Pancreas (tissue), 10 donors: ENCODE measurements around the gene CPAMD8. TPM values are rescaled to one million over a fixed set of nuclear protein-coding genes. Genes with fewer than 3 reads are reported as not detected.
"Not testable (repeated sequence)": the region's sequence is repeated elsewhere in the genome, so short reads cannot be mapped to it uniquely, and the experiment has no call there.

Experiments used
- ATAC-seq, 4 donors: fragments of 200-7000 bp; cut with Tn5 transposase; one replicate each; pipeline versions ENCODE4 v1.8.0 to v1.9.1; 2020; ENCODE audit warnings: mild to moderate bottlenecking in 4 of 4, moderate library complexity in 4 of 4
- DNase-seq, 6 donors: peaks; one replicate each; pipeline ENCODE4 v3.0.0-alpha.2; 2020
- FAIRE-seq: peaks from 2 replicates; lab custom pipeline; 2012; peaks lifted over from hg19 to GRCh38; lab: Jason Lieb, UNC
- H3K27ac ChIP-seq, 4 donors: fragments of 200-600 bp; sonication (generic); 1 replicate in 3 of 4; 2 replicates in 1 of 4; pipeline versions ENCODE4 v1.5.0 to v1.8.0; 2020
- H3K27me3 ChIP-seq, 4 donors: fragments of 200-600 bp; one replicate each; pipeline ENCODE4 v1.8.0; 2021
- H3K36me3 ChIP-seq, 3 donors: fragments of 200-600 bp; sonication (generic) in 1 of 3; one replicate each; pipeline versions ENCODE4 v1.5.0 to v1.8.0; 2020 to 2021
- H3K4me1 ChIP-seq, 3 donors: fragments of 200-600 bp; one replicate each; pipeline ENCODE4 v1.8.0; 2021
- H3K4me3 ChIP-seq, 4 donors: fragments of 200-600 bp; sonication (generic) in 2 of 4; one replicate each; pipeline versions ENCODE4 v1.5.0 to v1.8.0; 2020 to 2021
- H3K9me3 ChIP-seq, 4 donors: fragments of 200-600 bp; one replicate each; pipeline ENCODE4 v1.8.0; 2021
- CTCF ChIP-seq, 4 donors: fragments of 200-600 bp; sonication (generic) in 3 of 4; IDR thresholded peaks; one replicate each; pipeline versions ENCODE4 v1.5.0 to v1.8.0; 2021; ENCODE audit warnings: antibody characterized with exemption in 4 of 4
- WGBS, 2 donors: extraction: QIAGEN DNeasy Blood & Tissue Kit; methylation state at CpG; one replicate each; pipeline ENCODE4 v1.1.7; 2013; 5-methylcytosine and 5-hydroxymethylcytosine counted together
- intact Hi-C, 3 donors: fragments of 100-400 bp; cut with DNase I; formaldehyde crosslinking; loops; one replicate each; pipeline versions ENCODE4 v1.11.1 to v1.14.2; 2022
- polyA plus RNA-seq, 2 donors: library from polyadenylated mRNA; stranded (reverse); fragments of 200-250 nt; gene quantifications; one replicate each; pipeline ENCODE4 v1.2.3, GENCODE V29; 2013
- total RNA-seq, 6 donors: library from RNA; stranded (reverse); fragmentation: NEBNext Ultra II Directional in 4 of 6; extraction: Animal tissue kit (Norgen Biotek cat#: 25700) in 4 of 6; gene quantifications; one replicate each; pipeline versions ENCODE4 v1.2.1 to v1.2.4, GENCODE V29; 2021 to 2023
- donor health status: healthy with polysubstance abuse.
- donor health status: DM: no; HTN: no; CAD: no; lungs with moderate emphysema.
- donor health status: DM: no; HTN: no; CAD: no.
- donor health status: control.
- donor health status: control.
- donor health status: Bipolar disorder and iron deficiency.
- donor health status: DM: yes; HTN: yes; CAD: no.
- donor health status: DM: no; HTN: no; CAD: no.
- donor health status: DM: no; HTN: no; CAD: no.
- donor health status: DM: yes; HTN: yes; CAD: no.

CPAMD8 gene
- total and polyA plus RNA-seq, 8 donors: 0.60 to 5.2 (median 1.2) TPM

- intact Hi-C loops: no loop called here
Observed at GRCh38 chr19:16942583-16942982, 84.0 kb downstream of the CPAMD8 start.

GRCh38 chr19:16940626-16941025, 86.0 kb downstream of the CPAMD8 start:
- FAIRE-seq (no peak), DNase-seq (peak in 1 of 6 donors; percentile 4), ATAC-seq (no peak)
- Histone ChIP-seq H3K36me3 (no peaks in the 10 kb centered on the region), H3K9me3 (no peaks in the 10 kb centered on the region), H3K27ac (no peak overlapping the region), H3K4me1 (no peaks in the 10 kb centered on the region), H3K4me3 (no peak overlapping the region), H3K27me3 (no peaks in the 10 kb centered on the region)
- no peak for TF ChIP-seq CTCF (IDR thresholded peaks at IDR 0.05)
- intact Hi-C loops: no loop called here
- WGBS, 2 donors: 75 to 91% methylated on average over 9 of the region's 9 CpGs

More at GRCh38 chr19:16942583-16942982, 84.0 kb downstream of the CPAMD8 start:
- Histone ChIP-seq H3K36me3 (no peaks in the 10 kb centered on the region), H3K27me3 (no peaks in the 10 kb centered on the region), H3K9me3 (no peaks in the 10 kb centered on the region), H3K27ac (no peak overlapping the region), H3K4me1 (no peaks in the 10 kb centered on the region), H3K4me3 (no peak overlapping the region)
- ATAC-seq: no peak
- no peak for FAIRE-seq
- WGBS, 2 donors: 58 to 72% methylated on average over 6 of the region's 6 CpGs
- peak in 1 of 6 donors; percentile 21 for DNase-seq
- no peak for TF ChIP-seq CTCF (IDR thresholded peaks at IDR 0.05)

GRCh38 chr19:16940063-16940462, 86.5 kb downstream of the CPAMD8 start:
- ATAC-seq, H3K27me3 ChIP-seq, FAIRE-seq, H3K36me3 ChIP-seq, H3K9me3 ChIP-seq, intact Hi-C loops, H3K4me1 ChIP-seq, H3K4me3 ChIP-seq, H3K27ac ChIP-seq: not testable (repeated sequence)
- DNase-seq: peak in 1 of 6 donors; percentile 16
- 90 to 97% methylated on average over 7 of the region's 7 CpGs for WGBS, 2 donors

- WGBS, 2 donors: 63 to 81% methylated on average over 11 of the region's 11 CpGs
- no peak for TF ChIP-seq CTCF (IDR thresholded peaks at IDR 0.05)
- FAIRE-seq (no peak), DNase-seq (peak in 1 of 6 donors; percentile 16), ATAC-seq (no peak)
- no peak overlapping the region for H3K27ac ChIP-seq
- no peaks in the 10 kb centered on the region for H3K27me3 ChIP-seq
- intact Hi-C loops: no loop called here
- H3K9me3 ChIP-seq: no peaks in the 10 kb centered on the region
- H3K4me1 ChIP-seq: no peaks in the 10 kb centered on the region
- H3K36me3 ChIP-seq: no peaks in the 10 kb centered on the region
- no peak overlapping the region for H3K4me3 ChIP-seq
Observed at GRCh38 chr19:16938211-16938610, 88.4 kb downstream of the CPAMD8 start.

GRCh38 chr19:16937796-16938195, 88.8 kb downstream of the CPAMD8 start:
- H3K36me3 ChIP-seq, H3K27me3 ChIP-seq, H3K9me3 ChIP-seq, ATAC-seq, H3K27ac ChIP-seq, H3K4me3 ChIP-seq, intact Hi-C loops, DNase-seq, FAIRE-seq, H3K4me1 ChIP-seq: not testable (repeated sequence)
- WGBS, 2 donors: 81 to 84% methylated on average over 12 of the region's 12 CpGs

- Histone ChIP-seq H3K9me3 (no peaks in the 10 kb centered on the region), H3K36me3 (no peaks in the 10 kb centered on the region), H3K27me3 (no peaks in the 10 kb centered on the region), H3K27ac (no peak overlapping the region), H3K4me3 (no peak overlapping the region), H3K4me1 (no peaks in the 10 kb centered on the region)
- intact Hi-C loops: no loop called here
- WGBS, 2 donors: 35 to 59% methylated on average over 2 of the region's 2 CpGs
- FAIRE-seq: no peak
- no peak for TF ChIP-seq CTCF (IDR thresholded peaks at IDR 0.05)
- no peak for ATAC-seq
- peak in 1 of 6 donors; percentile 7 for DNase-seq
Observed at GRCh38 chr19:16936901-16937300, 89.7 kb downstream of the CPAMD8 start.
